HG03175 (cell line): ENCODE results near the gene ZNF136.

ENCODE experiments used
- ATAC-seq: cut with Tn5 transposase; IDR thresholded peaks from one replicate; pipeline ENCODE4 v1.9.1; 2021; ENCODE audit warnings: mild to moderate bottlenecking, moderate library complexity; ENCODE audit not compliant: unreplicated experiment

ZNF136 gene

DNA sequence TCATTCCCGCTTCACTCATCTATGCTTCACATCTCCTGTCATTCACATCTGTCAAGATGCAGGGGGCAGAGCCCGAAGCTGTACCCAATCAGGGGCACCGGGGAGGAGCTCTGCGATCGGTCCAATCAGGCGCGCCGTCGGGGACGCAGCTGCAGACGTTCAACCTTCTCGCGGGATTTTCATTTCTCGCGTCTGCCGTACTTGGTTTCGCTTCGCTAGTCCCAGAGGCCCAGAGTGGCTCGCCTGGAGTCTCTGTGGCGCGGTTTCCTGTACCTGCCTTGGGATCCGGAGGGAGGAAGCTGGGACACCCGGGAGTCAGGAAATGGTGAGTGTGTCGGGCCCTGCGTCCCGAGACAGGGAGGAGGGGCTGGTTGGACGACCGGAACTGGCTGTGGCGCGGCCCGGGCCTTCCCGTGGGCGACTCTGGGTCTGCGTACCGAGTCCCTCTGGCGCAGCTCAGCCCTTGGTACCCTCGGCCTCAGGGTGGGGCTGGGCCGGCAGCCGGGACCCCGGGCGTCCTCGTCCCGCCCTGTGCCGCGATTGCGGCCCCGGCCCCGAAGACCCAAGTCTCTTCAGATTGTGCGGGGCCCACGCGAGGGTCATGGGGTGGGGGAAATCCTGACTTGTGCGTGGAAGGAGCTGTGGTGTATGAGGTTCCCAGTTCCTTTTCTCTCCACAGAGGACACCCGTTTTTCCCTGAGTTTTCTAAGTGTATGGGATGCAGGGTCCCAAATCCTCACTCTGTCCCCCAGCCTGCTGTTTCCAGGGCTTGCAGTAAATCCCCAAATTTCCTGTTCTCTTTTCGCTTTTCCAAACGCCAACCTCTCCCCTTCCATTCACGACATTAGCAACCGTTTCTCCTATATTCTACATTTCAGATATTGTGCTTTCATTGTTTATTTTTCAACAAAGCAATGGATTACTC lies at the start of gene ZNF136:
ZNF136 (plus strand) TSS at position 215 of the 925 bp plus-strand sequence; CDS start at position 323, 108 bp downstream.
- ATAC-seq = peak; percentile 95

DNA sequence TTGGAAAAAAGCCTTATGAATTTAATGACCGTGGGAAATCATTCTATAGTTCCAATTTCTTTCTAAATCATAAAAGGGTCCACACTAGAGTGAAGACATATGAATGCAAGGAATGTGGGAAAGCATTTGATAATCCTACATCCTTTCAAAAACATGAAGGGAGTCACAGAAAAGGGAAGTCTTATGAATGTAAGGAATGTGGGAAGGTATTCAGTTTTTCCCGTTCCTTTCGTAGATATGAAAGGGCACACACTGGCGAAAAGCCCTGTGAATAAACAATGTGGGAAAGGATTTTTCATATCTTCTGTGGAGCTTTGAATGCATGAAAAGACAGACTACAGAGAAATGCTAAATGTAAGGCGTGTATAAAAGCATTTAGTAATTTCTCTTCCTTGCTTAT lies 49.8 kb upstream of the ZNF136 start:
- no peak for ATAC-seq

DNA sequence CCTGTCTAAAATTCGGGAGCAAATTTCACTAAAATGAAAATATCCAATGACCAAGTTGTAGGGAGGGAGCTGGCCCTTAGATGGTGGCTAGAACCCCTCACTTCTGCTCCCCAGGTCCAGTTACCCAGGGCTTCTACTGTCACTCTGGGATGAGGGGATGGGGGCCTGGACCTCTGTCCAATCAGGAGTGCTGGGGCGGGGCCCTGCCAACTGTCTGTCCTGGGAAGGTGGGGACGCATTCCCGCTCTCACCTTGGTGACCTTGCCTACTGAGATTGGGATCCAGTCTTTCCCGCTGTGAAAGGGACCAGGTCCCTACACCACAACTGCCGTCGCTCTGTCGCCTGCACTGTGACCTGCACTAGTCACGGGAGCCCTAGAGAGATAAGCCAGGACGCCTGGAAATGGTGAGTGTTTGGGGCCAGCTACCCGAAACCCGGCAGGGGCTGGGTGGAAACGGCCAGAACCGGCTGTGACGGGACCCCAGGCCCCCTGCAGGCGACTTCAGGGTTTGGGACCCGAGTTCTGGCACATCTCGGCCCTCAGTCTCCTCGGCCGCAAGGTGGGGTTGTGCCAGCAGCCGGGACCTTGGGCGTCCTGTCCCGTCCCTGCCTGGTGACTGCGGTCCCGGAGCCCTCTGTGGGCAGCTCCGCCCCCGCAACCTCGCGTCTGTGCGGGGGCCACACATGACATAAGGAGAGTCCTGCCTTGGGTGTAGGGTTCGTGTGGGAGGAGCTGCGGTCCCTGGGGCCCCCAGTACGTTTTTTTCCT lies 45.5 kb upstream of the ZNF136 start:
- ATAC-seq = no peak

DNA sequence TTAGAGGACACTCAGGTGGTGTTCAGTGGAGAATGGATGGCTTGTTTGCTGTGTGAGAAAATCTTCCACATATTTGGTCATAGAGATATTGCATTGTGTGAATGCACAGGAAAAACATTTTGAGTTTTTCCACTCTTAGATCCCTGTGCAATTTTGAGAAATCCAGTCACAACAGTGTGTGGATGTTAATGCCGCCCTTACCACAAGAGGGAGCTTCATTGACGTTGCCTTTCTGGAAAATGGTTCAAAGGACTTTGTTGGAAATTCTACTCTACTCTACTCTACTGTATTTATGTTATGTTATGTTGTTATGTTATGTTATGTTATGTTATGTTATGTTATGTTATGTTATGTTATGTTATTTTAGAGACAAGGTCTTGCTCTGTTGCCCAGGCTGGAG lies 36.2 kb upstream of the ZNF136 start:
- ATAC-seq = no peak

DNA sequence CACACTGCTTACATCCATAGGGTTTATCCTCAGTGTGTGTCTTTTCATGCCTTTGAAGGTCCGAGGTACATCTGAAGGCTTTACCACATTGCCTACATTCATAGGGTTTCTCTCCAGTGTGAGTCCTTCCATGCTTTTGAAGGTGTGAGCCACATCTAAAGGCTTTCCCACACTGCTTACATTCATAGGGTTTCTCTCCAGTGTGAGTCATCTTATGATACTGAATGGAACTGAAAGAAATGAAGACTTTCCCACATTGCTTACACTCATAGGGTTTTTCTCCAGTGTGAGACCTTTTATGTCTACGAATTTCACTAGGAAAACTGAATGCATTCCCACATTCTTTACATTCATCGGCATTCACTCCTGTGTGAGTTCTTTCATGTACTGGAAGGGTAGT lies 29.8 kb upstream of the ZNF136 start:
- no peak for ATAC-seq

DNA sequence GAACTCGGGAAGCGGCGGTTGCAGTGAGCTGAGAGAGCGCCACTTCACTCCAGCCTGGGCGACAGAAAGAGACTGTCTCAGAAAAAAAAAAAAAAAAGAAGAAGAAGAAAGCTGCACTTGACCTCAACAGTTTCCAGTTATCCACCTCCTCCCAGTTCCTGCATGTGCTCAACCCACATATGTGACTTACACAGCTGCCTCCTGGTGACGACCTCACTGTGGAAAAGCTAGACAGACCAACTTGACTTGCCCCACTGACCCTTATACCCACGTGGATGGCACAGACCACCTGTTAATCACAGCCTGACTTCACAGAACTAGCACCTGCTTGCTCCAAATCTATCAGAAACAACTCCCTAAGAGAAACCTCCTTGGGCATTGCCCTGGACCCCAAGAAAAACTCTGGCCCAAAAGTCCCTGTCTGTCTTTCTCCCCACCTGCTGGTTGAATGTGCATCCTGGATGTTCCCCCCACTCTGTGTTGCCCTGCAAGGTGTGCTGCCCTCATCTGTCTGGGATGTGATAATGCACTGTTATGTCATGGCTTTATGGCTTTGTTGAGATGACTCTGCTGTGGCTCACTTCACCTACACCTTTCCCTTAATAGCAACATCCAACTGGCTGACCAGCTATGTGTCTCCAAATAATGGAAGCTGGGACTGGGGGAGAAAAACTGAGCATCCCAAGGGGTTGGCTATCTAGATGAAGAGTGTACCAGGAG lies 25.5 kb upstream of the ZNF136 start:
- no peak for ATAC-seq

DNA sequence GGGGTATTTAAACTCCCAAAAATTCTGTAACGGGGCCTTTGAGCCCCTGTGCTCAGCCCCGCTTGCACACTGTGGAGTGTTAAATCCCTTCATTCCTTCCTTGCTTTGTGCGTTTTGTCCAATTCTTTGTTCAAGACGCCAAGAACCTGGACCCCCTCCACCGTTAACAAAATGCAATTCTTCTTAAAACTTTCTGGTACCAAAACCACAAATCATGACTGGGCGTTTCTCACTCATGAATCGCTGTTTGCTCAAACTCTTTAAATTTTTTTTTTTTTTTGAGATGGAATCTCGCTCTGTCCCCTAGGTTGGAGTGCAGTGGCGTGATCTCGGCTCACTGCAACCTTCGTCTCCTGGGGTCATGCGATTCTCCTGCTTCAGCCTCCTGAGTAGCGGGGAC lies 23.6 kb upstream of the ZNF136 start:
- no peak for ATAC-seq

DNA sequence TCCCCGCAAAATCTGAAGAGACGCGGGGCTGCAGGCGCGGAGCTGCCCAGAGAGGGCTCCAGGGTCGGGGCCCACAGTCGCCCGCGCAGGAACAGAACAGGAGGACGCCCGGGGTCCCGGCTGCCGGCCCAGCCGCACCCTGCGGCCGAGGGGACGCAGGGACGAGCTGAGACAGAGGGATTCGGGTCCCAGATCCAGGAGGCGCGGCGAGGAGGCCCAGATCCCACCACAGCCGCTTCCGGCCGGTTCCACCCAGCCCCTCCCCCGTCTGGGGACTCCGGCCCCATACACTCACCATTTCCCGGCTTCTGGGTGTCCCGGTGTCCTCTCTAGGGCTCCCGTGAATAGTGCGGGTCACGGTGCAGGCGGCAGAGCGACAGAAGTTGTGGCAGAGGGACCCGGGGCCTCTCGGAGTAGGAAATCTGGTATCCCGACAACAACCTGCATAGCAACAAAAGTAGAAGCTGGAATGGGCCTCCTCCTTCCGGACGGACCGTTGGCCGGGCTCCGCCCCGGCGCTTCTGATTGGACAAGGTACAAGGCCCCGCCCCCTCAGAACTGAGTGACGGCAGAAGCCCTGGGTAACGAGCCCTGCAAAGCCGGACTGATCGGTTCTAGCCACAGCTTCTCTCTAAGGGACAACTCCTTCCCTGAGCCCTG lies 22.9 kb upstream of the ZNF136 start, which contains the start of gene ZNF20:
ZNF20 (minus strand) TSS at position 466 of the 660 bp plus-strand sequence; CDS start at position 298, 168 bp downstream.
- peak; percentile 88 for ATAC-seq

DNA sequence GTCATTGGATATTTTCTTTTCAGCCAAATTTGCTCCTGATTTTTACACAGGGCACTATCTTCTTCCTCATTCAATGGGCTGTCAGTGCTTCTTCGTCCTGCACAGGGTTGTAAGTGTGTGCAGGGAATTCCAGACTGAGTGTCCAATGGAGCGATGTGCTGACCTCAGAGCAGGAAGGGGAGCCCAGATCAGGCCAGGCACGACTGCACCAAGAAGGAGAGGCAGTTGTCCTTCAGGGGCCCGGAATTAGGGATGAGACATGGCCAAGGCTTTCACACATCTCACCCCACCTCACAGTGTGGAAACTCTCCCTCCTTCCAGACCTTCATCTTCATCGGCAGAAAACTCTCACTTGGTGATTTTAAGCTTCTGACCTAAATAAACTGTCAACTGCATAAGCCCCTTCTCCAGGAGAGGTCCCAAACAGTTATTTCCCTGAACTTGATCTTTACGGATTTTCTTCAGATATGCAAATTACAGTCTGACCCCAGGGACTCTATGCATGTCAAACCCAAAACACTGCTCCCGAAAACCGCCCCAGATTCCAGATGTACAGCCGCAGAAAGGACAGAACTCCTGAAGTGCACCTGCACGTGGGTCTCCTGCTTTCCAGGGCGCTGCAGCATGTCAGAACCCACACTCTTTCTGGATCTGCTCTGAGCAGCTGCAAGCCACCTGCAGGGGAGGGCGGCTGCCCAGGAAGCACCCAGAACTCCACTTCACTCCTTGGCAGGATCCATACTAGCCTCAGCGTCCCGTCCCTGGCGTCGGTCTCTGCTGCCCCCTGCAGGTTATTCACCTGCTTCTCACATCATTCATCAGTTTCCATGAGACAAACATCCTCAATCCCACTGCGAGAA lies 22.1 kb upstream of the ZNF136 start:
- no peak for ATAC-seq

DNA sequence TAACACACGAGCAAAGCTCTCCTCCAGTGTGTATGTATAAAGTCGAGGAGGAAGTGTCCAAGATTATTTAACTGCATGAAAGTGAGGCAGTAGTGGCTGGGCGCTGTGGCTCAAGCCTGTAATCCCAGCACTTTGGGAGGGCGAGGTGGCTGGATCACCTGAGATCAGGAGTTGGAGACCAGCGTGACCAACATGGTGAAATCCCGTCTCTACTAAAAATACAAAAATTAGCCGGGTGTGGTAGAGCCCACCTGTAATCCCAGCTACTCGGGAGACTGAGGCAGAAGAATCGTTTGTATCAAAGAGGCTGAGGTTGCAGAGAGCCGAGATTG lies 21.5 kb upstream of the ZNF136 start:
- ATAC-seq = no peak

DNA sequence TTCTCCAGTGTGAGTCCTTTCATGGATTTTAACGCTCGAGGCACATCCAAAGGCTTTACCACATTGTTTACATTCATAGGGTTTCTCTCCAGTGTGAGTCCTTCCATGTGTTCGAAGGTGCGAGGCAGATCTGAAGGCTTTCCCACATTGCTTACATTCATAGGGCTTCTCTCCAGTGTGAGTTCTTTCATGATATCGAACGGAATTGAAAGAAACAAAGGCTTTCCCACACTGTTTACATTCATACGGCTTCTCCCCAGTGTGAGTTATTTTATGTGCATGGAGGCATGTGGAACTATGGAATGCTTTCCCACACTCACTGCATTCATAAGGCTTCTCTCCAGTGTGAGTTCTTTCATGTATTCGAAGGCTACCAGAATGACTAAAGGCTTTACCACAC lies 17.5 kb upstream of the ZNF136 start:
- no peak for ATAC-seq

DNA sequence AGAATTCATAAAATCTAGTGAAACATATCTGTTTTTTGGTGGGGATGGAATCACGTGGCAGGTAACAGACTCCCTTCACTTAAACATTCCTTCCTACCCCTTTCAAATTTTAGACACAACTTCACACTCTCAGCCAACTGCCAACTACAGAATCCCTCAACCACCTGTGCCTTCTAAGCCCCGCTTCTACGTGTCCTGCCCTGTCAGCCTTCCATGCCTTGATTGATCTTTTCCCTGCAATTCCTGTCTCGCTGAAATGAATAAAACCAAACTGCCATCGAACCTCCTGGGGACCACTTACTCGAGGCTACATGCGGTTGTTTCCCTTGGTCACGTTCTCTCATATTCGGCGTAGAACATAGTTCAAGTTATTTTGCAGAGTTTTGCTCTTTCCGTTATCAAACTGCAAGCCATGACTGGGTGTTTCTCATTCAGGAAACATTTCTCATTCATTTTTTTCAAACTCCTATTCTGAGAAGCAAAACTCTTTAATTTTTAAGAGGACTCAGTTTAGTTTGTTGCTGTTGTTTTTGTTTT lies 7.5 kb upstream of the ZNF136 start:
- ATAC-seq = no peak

DNA sequence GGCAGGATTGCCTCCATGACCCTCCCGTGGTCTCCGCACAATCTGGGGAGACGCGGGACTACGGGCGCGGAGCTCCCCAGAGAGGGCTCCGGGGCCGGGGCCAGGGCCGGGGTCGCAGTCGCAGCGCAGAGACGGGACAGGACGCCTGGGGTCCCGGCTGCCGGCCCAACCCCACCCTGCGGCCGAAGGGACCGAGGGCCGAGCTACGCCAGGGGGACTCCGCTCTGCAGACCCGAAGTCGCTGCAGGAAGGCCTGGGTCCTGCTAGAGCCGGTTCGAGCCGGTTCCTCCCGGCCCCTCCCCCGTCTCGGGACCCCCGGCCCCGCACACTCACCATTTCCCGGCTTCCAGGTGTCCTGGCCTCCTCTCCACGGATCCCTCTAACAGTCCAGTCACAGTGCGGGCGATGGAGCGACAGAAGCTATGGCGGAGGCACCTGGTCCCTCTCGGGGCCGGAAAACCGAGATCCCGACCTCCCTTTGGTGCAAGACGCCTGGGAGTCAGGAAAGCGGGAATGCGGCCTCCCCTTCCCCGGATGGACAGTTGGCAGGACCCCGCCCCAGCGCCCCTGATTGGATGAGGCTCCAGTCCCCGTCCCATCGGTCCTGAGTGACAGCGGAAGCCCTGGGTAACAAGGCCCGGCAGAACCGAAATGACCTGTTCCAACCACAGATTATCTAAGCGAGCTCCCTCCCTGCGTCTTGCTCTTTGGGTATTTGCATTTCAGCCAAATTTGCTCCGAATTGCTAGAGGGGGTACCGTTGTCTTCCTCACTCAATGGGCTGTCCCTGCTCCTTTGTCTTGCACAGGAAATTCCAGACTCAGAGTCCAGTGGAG lies 6.5 kb upstream of the ZNF136 start, which contains the start of gene ZNF625:
ZNF625 (minus strand) TSS at position 512 of the 836 bp plus-strand sequence; CDS start at position 336, 176 bp downstream.
- ATAC-seq = peak; percentile 73

DNA sequence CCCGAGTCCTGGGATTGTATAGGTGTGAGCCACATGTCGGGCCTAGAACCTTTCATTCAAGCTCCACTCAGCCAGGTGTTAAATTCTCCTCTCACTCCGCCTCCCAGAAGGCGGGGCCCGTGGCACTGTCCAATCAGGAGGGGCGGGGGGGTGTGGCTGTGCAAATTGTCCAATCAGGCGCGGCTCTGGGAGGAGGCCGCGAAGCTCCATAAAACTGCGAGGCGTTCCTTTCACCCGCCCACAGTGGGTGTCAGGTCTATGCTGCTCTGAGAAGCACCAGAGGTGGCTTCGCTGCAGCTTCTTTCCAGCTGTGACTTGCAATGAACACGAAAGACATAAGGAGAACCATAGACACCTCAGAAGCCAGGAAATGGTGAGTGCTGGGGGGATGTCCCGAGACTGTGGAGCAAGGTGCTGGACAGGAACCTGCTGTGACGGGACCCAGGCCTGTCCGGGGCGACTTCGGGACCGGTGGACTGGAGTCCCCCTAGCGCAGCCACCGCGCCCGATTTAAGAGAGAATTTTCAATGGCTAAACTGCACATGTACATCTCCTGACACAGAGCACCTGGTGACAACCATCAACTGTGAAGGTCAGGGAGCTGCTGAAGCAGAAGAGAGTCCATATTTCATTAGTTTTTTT lies 3.0 kb upstream of the ZNF136 start:
- no peak for ATAC-seq

DNA sequence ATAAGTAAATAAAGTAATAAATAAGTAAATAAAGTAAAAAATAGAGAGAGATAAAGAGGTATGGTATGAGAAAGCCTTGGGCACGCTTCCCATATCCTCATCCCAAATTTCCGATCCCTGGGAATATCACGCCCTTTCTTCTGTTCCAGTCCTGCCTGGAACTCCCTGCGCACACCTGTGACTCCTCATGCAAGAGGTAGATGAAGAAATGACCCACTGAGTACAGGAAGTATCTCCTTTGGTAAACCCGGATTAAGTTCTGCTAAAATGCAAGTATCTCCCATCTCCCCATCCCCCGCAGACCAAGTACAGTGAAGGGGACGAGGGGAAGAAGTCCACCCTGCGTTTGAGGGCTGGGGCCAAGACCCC lies 399 bp upstream of the ZNF136 start:
- ATAC-seq = peak; percentile 17

DNA sequence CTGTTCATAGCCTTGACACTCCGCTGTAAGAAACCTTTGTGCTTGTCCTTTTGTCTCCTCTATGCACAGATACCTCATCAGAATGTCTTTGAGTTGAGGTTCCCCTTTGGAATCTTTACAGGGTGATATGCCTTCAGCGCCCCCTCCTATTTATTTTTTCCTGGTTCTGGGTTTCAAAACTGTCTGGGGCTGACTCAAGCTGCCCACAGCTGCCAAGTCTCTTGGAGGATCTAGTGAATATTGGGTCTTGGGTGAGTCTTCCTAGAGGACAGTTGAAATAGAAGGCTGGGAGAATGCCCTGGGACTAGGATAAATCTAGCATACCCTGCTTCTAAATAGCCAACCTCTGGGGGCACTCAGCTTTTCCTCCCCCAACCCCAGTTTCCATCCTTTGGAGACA lies 930 bp downstream of the ZNF136 start:
- no peak for ATAC-seq

DNA sequence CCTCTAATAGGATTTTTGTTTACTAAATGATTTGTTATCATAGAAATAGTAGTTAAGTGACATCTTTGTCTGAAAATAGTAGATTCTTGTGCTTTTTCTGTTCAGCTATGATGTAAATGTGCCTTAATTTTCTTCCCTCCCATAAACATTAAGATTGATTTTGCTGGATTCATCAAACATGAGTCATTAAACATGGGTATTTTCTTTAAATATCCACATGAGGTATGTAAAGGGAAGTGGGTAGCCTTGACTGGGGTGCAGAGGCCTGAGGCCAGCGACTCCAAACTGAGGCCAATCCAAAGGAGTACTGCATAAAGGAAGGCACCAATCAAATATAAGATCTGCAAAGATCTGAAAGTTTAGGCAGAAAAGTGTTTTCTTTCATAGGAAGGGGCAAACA lies 3.7 kb downstream of the ZNF136 start:
- no peak for ATAC-seq

DNA sequence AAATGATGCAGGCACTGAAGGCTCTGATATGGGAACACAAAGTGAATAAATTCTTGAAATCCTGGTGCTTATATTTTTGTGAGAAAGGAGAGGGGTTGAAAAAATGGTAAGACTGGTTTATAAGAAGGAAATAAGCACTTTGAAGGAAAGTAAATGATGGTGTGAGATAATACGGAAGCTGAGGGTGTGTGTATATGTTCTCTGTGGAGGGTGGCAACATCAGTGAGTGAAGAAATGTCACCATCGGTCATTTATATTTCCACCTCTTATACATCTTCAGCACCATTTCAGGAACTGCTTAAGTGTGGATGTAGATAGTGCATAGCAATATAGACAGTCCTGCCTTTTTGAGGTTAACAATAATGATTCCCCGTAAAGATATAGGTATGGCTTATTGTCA lies 17.5 kb downstream of the ZNF136 start:
- ATAC-seq = no peak
